Measurements from ENCODE around the gene TBC1D12.
A peak's percentile ranks its signal among the peaks of the same experiment; 100 is the strongest.

Gene TBC1D12

DNA sequence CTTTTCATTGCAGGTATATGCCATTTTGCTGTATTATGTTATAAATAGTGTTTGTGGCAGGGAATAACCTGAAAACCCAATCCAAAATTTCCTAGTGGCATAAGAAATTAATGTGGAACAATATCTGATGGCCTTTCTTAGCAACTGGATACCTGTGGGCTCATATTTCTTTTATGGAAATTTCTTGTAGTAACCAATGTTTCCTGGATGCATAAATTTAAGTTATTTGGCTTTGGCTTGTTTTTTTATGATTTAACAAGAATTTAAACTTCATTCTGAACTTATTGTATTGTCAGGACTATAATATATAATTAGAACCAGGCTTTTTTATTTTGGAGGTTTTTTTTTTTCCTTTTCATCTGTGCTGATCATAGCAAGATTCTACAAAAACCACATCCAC, 30.1 kb downstream of the TBC1D12 start:
- TF ChIP-seq, protein P1, sequence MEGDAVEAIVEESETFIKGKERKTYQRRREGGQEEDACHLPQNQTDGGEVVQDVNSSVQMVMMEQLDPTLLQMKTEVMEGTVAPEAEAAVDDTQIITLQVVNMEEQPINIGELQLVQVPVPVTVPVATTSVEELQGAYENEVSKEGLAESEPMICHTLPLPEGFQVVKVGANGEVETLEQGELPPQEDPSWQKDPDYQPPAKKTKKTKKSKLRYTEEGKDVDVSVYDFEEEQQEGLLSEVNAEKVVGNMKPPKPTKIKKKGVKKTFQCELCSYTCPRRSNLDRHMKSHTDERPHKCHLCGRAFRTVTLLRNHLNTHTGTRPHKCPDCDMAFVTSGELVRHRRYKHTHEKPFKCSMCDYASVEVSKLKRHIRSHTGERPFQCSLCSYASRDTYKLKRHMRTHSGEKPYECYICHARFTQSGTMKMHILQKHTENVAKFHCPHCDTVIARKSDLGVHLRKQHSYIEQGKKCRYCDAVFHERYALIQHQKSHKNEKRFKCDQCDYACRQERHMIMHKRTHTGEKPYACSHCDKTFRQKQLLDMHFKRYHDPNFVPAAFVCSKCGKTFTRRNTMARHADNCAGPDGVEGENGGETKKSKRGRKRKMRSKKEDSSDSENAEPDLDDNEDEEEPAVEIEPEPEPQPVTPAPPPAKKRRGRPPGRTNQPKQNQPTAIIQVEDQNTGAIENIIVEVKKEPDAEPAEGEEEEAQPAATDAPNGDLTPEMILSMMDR (IDR thresholded peaks at IDR 0.05; ENCODE audit: low read depth, low read length) = no peak
- no peak for DNase-seq (ENCODE audit: extremely low read depth, low read depth)

DNA sequence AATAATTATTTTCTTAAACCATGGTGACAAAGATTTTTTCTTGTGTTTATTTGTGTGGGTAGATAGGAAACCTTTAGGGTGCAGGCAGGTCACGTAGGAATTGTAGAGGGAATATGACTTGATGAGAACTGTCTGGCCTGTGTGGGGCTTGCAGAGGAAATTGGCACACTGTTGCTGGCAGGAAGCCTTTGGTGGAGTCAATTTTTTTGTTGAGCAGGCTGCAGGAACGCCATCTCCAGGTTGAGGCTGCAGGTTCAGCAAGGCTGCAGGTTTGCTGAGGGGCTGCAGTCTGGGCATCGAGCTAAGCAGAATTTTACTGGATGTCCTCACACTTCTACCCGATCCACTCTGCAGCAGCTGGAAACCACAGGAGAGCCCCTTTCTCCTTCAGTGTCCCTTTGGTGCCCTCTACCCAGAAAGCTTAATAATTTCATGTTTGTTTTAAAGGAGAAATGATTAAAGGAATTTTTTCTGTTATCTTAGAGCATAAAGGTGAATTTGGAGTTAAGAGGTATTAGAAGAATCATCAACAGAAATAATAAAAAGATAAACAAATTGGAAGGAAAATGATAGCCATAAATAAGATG, 37.0 kb downstream of the TBC1D12 start:
- TF ChIP-seq, protein P1 (IDR thresholded peaks at IDR 0.05; ENCODE audit: low read depth, low read length) = peak; percentile 12; the same call in 1 of the 2 replicates
- DNase-seq (ENCODE audit: extremely low read depth, low read depth) = no peak

DNA sequence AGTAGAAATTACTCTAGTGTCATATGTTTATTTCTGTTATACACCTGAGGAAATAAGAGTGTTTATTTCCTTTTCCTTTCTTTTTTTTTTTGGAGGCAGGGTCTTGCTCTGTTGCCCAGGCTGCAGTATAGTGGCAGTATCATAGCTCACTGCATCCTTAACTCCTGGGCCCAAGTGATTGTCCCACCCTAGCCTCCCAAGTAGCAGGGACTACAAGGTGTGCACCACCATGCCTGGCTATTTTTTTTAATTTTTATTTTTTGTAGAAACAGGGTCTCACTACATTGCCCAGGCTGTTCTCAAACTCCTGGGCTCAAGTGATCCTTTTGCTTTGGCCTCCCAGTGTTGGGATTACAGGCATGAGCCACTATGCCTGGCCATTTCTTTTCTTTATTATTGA, 37.8 kb downstream of the TBC1D12 start:
- TF ChIP-seq, protein P1 (IDR thresholded peaks at IDR 0.05; ENCODE audit: low read depth, low read length) = no peak
- no peak for DNase-seq (ENCODE audit: extremely low read depth, low read depth)

DNA sequence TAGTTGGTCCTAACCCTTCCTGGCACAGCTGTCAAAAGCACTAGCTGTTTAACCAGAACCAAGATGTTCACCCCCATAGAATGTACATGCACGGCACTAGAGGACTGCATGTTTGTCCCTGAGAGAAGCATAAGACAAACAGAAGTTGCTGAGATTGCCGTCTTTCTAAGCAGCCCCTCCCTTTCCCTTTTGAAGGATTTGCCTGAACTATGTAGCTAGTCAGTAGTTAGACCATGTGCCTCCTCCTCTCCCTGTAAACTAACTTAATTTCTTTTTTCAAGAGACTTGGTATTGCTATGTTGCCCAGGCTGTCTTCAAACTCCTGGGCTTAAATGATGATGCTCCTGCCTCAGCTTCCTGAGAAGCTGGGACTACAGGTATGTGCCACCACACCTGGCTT, 40.7 kb downstream of the TBC1D12 start:
- TF ChIP-seq, protein P1 (IDR thresholded peaks at IDR 0.05; ENCODE audit: low read depth, low read length) = no peak
- DNase-seq (ENCODE audit: extremely low read depth, low read depth) = no peak

DNA sequence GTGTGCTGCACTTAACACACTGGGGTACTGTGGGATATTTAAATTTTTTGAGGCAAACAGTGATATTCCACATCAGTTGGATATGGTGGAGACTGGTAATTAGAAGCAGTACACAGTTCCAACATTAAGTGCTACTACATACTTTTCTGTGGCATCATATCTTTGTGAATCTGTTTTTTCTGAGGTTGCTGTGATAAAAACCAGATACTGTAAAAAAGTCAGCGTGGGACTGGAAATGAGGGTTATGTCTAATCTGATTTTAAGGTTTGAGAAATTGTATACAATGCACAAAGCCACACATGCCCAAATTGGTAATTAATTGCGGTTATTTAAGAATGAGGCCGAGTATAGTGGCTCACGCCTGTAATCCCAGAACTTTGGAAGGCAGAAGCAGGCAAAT, 41.2 kb downstream of the TBC1D12 start:
- TF ChIP-seq, protein P1 (IDR thresholded peaks at IDR 0.05; ENCODE audit: low read depth, low read length) = no peak

DNA sequence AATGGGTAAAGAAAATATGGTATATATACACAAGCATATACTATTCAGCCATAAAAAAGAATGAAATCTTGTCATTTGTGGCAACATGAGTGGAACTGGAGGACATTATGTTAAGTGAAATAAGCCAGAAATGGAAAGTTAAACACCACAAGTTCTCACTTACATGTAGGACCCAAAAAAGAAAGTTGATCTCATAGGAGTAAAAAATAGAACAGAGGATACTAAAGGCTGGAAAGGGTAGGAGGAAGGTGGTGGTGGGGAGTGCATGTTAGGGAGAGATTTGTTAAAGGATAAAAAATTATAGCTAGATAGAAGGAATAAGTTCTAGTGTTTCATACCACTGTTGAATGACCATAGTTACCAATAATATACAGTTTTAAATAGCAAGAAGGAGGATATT, 48.4 kb downstream of the TBC1D12 start:
- TF ChIP-seq, protein P1 (IDR thresholded peaks at IDR 0.05; ENCODE audit: low read depth, low read length) = no peak
- no peak for DNase-seq (ENCODE audit: extremely low read depth, low read depth)

More for the DNA sequence above, 41.2 kb downstream of the TBC1D12 start:
- no peak for DNase-seq (ENCODE audit: extremely low read depth, low read depth)

DNA sequence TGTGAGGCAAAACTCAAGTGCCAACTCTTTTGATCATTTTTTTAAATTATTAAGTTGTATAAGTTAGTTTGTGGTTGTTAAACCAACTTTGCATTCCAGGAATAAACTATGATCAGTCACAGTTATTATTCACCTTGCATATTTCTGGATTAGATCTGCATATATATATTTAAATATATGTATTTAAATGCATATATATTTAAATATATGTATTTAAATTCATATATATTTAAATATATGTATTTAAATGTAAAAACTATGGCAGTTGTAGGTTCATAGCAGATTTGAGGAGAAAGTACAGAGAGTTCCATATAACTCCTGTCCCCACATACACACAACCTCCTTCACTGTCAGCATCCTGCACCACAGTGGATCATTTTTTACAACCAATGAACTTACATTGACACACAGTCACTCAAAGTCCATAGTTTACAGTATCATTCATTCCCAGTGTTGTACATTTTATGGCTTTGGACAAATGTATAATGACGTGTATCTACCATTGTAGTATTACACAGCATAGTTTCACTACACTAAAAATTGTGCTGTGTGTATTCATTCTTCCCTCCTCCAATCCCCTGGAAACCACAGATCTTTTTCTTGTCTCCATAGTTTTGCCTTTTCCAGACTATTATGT, 49.7 kb downstream of the TBC1D12 start:
- DNase-seq (ENCODE audit: extremely low read depth, low read depth) = no peak
- TF ChIP-seq, protein P1 (IDR thresholded peaks at IDR 0.05; ENCODE audit: low read depth, low read length) = no peak
